NCI-H345 (cell line): ENCODE measurements around the gene CNTN5.
A peak's percentile ranks its signal among the peaks of the same experiment; 100 is the strongest.

ENCODE experiments used
- DNase-seq: peaks from one replicate; lab custom pipeline; 2025; lab: John Stamatoyannopoulos, UW

Gene CNTN5

GRCh38 chr11:99614352-99614751 lies 593.6 kb downstream of the CNTN5 start:
- no peak for DNase-seq

DNA sequence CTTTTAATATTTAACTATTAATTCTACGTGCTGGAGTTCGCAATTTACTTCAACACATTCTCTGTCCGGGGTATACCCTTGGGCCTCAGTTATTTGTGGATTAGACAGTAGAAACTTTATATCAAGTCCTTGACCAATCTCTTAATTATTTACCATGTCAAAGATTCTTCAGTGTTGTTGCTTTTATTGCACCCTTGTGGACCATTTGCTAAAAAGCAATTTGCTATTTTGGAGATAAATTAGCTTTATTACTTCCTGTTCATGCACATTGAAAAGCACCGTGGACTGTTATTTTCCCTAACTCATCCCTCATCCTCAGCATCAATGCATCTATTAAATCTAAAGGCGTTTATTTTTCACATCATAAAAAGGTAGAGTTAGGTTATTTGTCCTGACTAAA lies 609.9 kb downstream of the CNTN5 start:
- DNase-seq = no peak

- DNase-seq = no peak
Observed at GRCh38 chr11:99631618-99632017, 610.9 kb downstream of the CNTN5 start.

GRCh38 chr11:99632969-99633368 lies 612.2 kb downstream of the CNTN5 start:
- no peak for DNase-seq

DNA sequence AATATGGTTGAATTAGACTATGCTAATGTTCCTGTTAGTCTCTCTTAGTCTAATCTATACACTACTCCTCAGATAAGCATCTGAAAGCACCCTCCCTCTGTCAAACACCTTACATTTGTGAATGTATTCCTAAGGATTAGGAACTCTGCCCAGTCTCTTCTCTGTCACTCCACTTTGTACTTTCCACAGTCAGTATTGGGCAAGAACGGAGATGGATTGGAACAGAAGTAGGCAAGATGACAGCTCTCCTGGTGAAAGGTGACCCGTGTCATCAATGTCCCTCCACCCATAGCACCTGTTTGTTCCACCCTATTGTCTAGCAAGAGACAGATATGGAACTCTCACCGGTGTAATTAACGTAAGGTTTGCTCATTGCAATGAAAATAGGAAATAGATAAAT lies 613.8 kb downstream of the CNTN5 start:
- DNase-seq = no peak

DNA sequence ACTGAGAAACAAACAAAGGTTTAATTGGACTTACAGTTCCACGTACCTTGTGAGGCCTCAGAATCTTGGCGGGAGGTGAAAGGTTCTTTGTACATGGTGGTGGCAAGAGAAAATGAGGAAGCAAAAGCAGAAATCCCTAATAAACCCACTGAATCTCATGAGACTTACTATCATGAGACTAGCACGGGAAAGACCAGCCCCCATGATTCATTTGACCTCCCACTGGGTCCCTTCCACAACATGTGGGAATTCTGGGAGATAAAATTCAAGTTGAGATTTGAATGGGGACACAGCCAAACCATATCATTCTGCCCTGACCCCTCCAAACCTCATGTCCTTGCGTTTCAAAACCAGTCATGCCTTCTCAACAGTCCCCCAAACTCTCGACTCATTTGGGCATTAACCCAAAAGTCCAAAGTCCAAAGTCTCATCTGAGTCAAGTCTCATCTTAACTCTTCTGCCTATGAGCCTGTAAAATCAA lies 617.4 kb downstream of the CNTN5 start:
- no peak for DNase-seq

DNA sequence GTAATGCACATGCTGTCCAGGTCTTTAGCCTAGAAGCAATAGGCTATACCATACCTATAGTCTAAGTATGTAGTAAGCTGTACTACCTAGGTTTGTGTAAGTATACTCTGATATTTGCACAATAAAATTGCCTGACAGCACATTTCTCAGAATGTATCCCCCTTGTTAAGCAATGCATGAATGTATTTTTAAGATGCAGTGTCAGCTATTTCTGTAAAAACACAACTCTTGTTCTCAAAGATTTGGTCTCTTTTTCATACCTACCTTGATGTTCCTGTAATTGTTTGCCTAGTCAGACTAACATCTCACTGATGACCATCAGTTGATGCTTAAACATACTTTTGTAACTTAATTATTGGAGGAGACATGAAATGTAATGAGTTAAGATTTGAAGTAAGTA lies 619.9 kb downstream of the CNTN5 start:
- no peak for DNase-seq

- DNase-seq = no peak
Observed at GRCh38 chr11:99645934-99646333, 625.2 kb downstream of the CNTN5 start.

DNA sequence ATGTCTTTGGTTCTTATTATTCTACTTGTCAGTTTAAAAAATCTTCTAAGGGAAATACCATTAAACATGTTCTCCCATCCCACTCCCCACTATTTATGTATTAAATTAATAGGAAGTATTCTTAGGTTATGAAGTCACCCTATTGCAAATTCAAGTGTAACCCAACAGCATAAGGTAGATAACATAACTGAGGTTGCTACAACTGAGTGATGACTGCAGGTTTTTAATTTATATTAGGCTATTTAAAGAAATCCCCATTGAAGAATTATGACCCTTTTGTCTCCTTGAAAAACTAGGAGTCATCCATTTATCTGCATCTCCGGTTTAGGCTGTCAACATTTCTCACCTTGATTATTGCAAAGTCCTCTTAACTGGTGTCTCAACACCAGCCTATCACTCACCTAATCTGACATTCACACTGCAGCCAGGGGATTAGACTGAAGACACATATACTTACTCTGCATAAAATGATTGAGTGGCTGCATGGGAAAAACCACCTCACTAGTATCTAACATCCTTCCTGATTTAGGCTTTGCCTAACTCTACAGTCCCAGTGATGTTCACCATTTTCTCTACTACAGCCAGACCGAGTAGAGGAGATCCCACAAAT lies 649.4 kb downstream of the CNTN5 start:
- DNase-seq = no peak

DNA sequence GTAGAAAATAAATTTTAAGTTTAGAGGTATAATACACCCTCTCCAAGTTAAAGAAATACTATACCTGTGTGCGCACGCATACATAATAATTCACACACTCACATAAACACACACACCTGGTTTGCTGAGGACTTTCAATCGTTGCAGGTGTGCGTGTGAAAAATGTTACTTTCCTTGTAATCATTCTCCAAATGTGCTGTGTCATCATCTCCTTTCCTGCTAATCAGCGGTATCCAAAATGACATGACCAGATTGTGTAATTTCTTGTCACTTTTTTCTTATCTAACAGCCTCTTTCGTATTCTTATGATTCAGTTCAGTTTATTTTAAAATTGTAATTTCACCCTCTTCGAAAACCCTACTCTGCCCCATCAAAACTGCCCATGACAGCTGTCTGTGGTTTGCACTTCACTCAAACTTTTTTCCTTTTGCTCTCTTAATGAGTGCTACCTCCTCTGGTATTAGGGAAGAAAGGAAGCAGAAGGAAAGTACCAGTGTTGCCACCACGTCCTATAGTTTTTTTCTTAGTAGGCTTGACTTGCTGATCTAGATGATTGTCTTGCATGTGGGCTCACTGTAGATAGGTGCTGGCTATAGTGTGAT lies 651.2 kb downstream of the CNTN5 start:
- DNase-seq = no peak

DNA sequence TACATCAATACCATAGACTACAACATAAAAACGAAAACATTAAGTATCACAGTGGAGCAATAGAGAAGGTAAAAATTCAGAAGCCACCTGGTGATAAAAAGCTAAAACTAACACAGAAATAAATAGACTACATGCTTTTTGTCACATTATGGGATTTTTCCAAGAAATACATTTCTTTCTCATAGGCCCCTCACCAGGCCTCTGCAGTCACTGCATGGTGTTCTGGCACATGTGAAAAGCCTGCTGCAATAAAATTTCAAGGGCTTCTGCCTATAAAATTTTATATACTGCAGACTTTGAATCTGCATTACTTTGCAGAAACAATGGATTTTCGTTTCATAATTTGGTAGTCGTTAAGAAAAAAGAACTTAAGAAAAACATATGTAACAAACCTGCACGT lies 655.5 kb downstream of the CNTN5 start:
- no peak for DNase-seq

DNA sequence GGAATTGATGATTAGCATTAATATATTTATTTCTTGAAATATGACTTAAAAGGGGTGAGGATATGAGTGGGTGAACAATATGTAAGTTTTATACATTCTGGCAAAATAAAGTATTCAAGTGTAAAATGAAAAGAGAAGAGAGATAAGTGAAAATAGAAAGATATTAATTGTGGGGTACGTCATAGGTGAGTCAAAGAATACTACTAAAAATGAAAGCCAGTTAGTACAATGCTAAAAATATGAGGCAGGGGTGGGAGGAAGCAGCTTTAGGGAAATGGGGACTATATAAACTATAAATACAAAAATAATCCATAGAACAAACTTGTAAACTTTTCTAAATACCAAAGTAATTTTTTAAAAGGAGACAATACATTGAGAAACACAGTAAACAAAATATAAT lies 661.4 kb downstream of the CNTN5 start:
- no peak for DNase-seq

- DNase-seq = no peak
Observed at GRCh38 chr11:99682646-99683045, 661.9 kb downstream of the CNTN5 start.

GRCh38 chr11:99683933-99684332 lies 663.2 kb downstream of the CNTN5 start:
- DNase-seq = no peak

DNA sequence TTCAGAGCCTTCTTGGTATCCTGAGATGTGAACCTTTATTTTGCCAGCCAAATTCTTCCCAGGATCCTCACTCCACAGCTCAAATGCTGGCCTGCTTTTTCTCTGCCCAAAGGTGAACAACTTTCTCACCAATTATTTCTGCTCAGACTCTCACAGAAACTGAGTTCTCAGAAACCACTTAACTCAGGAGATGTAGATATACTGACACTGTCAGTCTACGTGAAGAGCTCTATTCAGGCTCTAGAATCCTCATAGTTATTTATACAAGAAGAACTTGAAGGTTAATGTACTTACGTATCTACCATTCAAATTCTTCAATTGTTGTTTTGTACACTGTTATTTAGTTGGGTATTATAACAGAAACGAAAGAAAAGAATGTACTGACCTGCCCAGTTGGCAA lies 666.1 kb downstream of the CNTN5 start:
- DNase-seq = no peak

DNA sequence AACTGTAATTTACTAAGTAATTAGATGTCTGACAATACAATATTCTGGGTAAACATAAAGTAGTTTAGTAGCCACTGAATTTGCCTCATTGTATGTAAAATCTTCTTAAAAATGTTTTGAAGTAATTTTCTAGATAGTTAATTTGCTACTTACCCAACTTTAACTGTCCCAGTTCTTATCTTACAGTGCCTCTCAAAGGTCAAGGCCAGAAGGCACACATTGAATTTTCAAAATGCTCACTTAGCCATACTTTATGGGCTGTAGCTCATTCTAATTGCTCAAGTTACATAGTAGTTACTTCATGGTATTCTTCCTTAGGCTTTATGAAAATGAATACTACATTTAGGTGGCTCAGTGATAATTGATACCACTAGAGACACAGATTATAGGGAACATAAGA lies 666.6 kb downstream of the CNTN5 start:
- no peak for DNase-seq

GRCh38 chr11:99693941-99694492 lies 673.3 kb downstream of the CNTN5 start:
- peak; percentile 74 for DNase-seq

GRCh38 chr11:99695106-99695505 lies 674.4 kb downstream of the CNTN5 start:
- DNase-seq = no peak

DNA sequence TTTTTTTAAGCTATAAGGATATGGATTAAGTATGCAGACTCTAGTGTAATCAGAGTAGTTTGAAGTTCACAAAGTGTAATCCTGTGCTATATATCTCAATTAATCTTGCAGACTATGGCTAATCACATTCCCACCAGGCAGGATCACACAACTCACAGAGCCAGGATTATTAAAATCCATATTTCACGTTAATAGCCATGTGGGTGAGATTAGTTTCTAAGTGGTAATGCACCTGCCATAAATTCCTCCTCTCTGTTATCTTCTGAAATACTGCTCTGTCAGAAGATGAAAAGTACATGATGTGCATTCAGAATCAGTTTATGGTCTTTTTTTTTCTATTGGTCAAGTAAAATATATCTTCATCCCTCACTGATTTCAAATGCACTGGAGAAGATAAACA lies 686.1 kb downstream of the CNTN5 start:
- DNase-seq = no peak

GRCh38 chr11:99708928-99709672 lies 688.4 kb downstream of the CNTN5 start:
- DNase-seq = no peak

GRCh38 chr11:99716302-99716701 lies 695.6 kb downstream of the CNTN5 start:
- no peak for DNase-seq

DNA sequence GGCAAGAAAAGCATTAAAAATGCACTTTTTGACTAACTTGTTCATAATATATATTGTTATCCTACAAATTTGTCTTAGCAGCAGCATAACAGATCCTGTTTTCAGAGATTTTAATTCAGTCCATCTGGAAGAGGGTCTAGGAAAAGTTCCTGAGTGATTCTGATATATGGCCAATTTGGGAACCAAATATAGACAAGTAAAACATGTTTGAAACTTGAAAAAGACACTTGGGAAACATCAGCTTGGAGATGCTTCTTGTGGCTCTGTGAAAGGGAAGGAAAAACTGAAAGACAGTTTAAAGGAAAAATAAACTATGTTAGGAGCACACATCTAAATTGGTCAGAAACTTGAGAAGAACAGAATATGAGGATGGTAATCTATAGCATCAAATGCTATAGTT lies 697.5 kb downstream of the CNTN5 start:
- no peak for DNase-seq

- DNase-seq = peak; percentile 19
Observed at GRCh38 chr11:99739464-99740089, 718.8 kb downstream of the CNTN5 start.
